GM21528 (cell line): ENCODE data around the gene REST.

ENCODE experiments used
- ATAC-seq: cut with Tn5 transposase; IDR thresholded peaks from one replicate; pipeline ENCODE4 v1.9.1; 2021; ENCODE audit warnings: mild to moderate bottlenecking, moderate library complexity; ENCODE audit not compliant: unreplicated experiment, low FRiP score

The REST gene

DNA sequence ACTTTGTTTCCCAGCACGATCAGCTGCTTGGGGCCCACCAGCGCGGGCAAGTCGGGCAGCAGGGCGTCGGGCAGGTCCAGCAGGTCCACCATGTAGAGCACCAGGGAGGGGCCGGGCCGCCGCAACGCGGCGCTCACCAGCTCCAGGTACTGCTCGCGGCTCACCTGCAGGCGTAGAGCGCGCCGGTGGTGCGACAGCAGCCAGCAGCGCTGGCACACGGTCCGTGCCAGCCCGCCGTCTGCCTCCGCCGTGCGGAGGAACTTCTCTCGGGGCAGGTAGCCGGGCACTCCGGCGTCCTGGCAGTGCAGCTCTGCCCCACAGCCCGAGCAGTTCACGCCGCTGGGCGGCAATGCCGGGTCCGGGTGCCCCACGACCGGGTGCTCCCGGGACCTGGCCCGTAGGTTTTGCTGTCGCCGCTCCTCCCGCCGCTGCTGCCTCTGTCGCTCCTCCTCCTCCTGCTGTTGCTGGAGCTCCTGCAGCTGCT, 69.2 kb downstream of the REST start:
- peak; percentile 28 for ATAC-seq

DNA sequence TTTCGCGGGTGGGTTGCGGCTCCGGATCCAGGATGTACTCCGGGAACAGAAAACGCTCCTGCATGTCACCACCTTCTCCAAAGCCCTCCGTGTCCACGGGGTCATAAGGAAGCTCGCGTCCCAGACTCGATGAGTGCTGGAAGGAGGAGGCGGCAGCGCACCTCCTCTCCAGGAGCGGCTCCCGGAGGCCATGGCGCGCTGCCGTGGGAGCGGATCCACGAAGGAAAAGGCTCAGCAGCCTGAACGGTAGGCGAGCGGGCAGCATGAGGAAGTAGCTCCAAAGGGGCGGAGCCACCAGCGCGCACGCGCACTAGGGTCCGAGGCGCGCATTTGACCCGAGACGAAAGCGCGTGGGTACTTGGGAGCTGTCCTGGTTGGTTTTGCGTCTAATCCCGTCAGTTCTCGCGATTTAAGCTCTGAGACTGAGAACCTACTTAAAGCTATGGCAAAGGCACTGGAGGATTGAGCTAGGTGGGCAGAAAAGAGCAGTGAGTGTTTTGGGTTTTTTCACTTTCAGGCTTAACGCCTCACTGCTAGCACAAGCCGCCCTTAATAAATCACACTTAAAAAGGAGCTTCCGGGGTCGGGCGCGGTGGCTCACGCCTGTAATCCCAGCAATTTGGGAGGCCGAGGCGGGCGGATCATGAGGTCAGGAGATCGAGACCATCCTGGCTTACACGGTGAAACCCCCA, 69.8 kb downstream of the REST start, which contains the start of gene NOA1:
Gene NOA1, minus strand, starts transcription at position 286 of the 692 bp plus-strand sequence. Its CDS starts 21 bp downstream, at position 265.
- ATAC-seq: peak; percentile 84

DNA sequence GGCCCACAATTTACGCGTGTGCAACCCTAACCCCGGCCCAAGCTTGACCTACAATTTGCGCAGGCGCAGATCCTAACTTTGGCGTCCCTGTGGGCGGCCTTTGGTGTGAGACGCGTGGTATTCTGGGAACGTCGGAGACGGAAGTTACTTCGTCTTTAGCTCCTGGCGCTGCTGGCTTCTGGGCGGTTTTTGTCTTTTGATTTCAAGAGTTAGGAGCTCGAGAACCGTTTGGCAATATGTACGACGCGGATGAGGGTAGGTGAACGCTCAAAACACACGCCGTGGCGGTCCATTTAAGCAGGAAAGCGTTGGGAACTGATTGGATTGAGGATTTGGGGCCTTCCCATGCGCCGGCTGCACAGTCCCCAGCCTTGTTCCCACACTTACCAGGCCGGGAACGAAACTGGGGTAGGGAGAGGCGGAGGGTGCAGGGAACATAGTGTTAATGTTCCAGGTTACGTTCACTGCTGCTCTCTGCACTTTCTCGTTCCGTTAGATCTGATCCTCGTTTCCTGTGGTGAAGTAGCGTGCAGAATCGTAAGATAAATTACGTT, 71.1 kb downstream of the REST start, which contains the start of gene POLR2B:
Gene POLR2B, plus strand, starts transcription at position 147 of the 554 bp plus-strand sequence. Its CDS starts 90 bp downstream, at position 237.
- peak; percentile 55 for ATAC-seq

DNA sequence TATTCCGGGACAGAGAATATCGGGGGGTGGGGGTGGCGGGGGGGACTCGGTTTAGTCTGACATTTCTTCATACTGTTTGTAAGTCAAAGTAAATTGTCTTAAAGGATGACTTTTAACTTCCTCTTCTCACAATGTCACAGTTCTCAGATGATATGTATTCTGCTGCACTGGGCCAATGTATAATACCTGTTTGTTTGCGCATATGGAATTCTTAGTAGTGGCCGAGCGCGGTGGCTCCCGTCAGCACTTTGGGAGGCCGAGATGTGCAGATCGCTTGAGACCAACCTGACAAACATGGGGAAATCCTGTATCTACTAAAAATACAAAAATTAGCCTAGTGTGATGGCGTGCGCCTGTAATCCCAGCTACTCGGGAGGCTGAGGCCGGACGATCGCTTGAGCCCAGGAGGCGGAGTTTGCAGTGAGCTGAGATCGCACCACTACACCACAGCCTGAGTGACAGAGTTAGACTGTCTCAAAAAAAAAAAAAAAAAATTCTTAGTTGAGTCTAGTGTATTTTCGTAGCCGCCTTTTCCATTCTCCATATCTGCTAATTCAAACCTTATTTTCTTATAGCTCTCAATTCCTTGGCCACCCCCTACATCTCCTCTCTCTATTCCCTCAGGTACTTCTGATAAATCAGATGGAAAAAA, 71.8 kb downstream of the REST start:
- no peak for ATAC-seq

DNA sequence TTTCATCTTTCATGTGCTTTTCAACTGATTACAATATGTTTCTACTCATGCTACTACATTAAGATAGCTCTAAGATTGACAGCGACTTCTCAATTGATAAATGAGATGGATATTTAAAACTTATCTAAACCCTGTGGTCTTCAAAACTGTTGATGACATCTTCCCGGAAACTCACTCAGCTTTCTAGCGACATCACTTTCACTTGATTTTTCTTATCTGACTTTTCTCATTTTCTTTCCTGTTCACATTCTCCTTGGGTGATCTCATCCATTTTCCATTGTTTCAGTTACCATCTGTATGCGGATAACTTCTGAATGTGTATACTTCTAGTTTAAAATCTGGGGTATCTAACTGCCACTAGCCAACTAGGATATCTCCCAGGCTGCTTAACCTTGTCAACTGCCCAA, 74.1 kb downstream of the REST start:
- no peak for ATAC-seq

DNA sequence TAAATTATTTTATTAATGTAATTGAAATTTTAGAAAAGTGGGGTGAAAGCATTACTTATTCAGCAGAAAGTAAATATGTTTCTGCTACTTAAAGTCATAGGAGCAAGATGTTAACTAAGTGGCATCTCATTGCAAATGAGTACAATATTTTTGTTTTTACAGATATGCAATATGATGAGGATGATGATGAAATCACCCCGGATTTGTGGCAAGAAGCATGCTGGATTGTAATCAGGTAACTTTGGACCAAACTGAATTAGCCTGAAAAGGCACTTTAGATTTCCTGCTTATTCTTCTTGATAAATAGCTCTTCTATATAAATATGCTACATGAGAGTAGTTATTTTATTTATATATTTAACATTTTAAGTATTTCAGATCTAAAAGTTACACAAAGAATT, 78.5 kb downstream of the REST start:
- ATAC-seq: no peak

DNA sequence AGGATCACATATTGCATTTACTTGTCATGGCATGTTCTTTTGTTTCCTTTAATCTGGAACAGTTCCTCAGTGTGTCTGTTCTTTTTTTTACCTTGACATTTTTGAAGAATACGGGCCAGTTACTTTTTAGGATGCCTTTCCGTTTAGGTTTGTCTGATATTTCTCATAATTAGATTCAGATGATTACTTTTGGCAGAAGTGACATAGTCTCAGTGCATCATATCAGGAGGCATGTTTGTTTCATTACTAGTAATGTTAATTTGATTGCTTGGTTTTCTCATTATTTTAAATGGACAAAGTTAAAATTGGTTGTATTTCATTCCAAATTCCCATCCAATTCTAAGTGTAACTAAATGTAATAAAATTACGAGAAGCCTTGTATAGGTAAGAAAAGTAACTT, 79.3 kb downstream of the REST start:
- ATAC-seq: no peak

DNA sequence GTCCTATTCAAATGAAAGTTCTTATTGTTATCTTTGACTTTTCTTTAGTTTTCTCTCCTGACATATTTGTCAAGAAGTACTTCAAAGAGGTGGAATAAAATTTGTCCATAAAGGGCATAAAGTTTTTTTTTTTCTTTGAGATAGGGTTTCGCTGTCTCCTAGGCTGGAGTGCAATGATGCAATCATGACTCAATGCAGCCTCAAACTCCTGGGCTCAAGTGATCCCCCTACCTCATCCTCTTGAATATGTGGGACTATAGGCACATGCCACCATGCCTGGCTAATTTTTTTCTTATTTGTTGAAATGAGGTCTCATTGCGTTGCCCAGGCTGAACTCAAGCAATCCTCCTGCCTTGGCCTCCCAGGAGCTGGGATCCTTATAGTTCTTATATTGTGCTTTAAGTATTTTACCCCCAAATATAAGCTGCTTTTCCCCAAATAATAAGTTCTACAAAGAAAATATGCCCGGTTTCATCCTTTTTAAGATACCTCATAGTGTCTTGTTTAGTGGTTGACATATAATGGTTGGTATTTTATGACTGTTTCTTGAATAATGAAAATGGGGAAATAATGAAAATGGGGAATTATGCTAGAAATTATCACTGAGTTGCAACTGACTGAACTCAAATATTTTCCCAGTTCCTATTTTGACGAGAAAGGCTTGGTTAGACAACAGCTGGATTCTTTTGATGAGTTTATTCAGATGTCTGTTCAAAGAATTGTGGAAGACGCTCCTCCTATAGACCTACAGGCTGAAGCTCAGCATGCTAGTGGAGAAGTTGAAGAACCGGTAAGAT, 82.6 kb downstream of the REST start:
- no peak for ATAC-seq

DNA sequence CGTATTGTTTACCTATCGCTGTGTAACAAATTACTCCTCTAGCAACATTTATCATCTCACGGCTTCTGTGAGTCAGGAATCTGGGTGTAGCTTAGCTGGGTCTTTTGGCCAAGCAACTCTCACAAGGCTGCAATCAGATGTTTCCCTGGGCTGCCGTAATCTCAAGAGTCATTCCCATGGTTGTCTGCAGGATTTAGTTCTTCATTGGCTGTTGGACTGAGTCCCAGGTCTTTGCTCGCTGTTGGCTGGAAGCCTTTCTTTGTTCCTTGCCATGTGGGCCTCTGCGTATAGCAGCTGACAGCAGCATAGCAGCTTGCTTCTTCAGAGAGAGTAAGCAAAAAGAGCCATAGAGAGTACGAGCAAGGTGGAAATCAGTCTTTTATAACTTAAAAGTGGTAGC, 87.8 kb downstream of the REST start:
- no peak for ATAC-seq

DNA sequence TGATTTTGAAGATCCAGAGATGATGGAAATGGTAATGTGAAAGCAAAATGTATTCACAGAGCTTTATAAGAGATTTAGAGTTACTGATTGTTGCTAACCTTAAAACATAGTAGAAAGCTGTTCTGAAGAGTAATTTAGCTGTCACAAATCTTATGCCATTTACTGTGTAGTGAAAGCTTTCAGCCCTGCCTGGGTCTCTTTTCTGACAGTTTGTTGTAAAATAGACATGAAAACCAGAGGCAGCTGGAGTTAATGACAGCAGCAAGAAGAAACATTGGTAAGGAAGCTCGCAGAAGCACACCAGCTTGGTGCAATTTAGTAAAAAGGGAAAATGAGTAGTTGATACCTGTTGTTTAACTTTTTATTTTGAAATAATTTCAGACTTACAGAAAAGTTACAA, 92.1 kb downstream of the REST start:
- no peak for ATAC-seq

DNA sequence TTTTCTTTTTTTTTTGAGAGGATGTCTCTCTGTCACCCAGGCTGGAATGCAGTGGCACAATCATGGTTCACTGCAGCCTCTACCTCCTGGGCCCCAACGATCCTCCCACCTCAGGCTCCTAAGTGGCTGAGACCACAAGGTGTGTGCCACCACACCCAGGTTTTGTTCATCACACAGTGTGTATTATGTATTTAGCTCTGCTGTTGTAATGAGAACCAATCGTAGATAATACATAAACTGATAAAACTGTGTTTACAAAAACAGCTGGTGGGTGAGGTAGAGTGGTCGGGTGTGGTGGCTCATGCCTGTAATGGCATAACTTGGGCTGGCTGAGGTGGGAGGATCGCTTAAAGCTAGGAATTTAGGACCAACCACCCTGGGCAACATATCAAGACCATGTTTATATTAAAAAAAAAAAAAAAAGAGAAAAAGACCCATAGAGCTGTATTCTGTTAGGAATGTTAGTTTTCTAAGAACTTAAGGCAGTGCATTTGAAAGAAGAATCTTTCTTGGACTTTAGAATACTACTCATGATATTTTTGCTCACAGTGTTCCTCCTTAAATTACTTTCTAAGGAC, 105.9 kb downstream of the REST start:
- no peak for ATAC-seq
